ENCODE measurements around the gene SRPK3. TPM values are rescaled to one million over a fixed set of nuclear protein-coding genes. Genes with fewer than 3 reads are reported as not detected.

SRPK3 gene
- total RNA-seq, 2 donors from 2014 or later, result 4.9 to 9.5 TPM

- Histone ChIP-seq H3K27me3 (replicated peaks; ENCODE audit: insufficient read depth) (no peaks in the 10 kb centered on the region), H3K4me1 (ENCODE audit: control insufficient read depth in 1 of 2, low read depth in 2 of 2) (peaks cover 0 to 26% of the 10 kb centered on the region in 2 donors), H3K4me3 (no peak overlapping the region), H3K27ac (no peak overlapping the region), H3K9me3 (no peaks in the 10 kb centered on the region), H3K36me3 (peaks cover 7% of the 10 kb centered on the region)
- TF ChIP-seq CTCF (IDR thresholded peaks at IDR 0.05), result no peak
- DNase-seq (ENCODE audit: low spot score) (no peak), ATAC-seq (ENCODE audit: insufficient number of reproducible peaks, low FRiP score, low read depth) (no peak)
These were observed 3.6 kb downstream of the SRPK3 start for GRCh38 chrX:153784325-153784967.

- Histone ChIP-seq H3K4me1 (ENCODE audit: control insufficient read depth in 1 of 2, low read depth in 2 of 2) (peaks cover 0 to 13% of the 10 kb centered on the region in 2 donors), H3K9me3 (no peaks in the 10 kb centered on the region), H3K27me3 (replicated peaks; ENCODE audit: insufficient read depth) (no peaks in the 10 kb centered on the region), H3K4me3 (no peak overlapping the region), H3K27ac (no peak overlapping the region), H3K36me3 (peaks cover 10% of the 10 kb centered on the region)
- TF ChIP-seq CTCF (IDR thresholded peaks at IDR 0.05), result no peak
- ATAC-seq (ENCODE audit: insufficient number of reproducible peaks, low FRiP score, low read depth) (no peak), DNase-seq (ENCODE audit: low spot score) (no peak)
These were observed 5.8 kb downstream of the SRPK3 start for GRCh38 chrX:153786669-153787068.

- TF ChIP-seq CTCF (IDR thresholded peaks at IDR 0.05), result no peak
- DNase-seq (ENCODE audit: low spot score) (no peak), ATAC-seq (ENCODE audit: insufficient number of reproducible peaks, low FRiP score, low read depth) (no peak)
- Histone ChIP-seq H3K27ac (no peak overlapping the region), H3K36me3 (peaks cover 10% of the 10 kb centered on the region), H3K27me3 (replicated peaks; ENCODE audit: insufficient read depth) (no peaks in the 10 kb centered on the region), H3K4me3 (no peak overlapping the region), H3K4me1 (ENCODE audit: control insufficient read depth in 1 of 2, low read depth in 2 of 2) (peaks cover 4 to 22% of the 10 kb centered on the region in 2 donors), H3K9me3 (no peaks in the 10 kb centered on the region)
These were observed 8.8 kb downstream of the SRPK3 start for GRCh38 chrX:153789654-153790053.

GRCh38 chrX:153791104-153791852, 10.4 kb downstream of the SRPK3 start:
- no peaks in the 10 kb centered on the region for H3K27me3 ChIP-seq (replicated peaks; ENCODE audit: insufficient read depth)
- H3K4me1 ChIP-seq (ENCODE audit: control insufficient read depth in 1 of 2, low read depth in 2 of 2), result peaks cover 8 to 33% of the 10 kb centered on the region in 2 donors
- ATAC-seq (ENCODE audit: insufficient number of reproducible peaks, low FRiP score, low read depth) (no peak), DNase-seq (ENCODE audit: low spot score) (no peak)
- TF ChIP-seq CTCF (IDR thresholded peaks at IDR 0.05), result no peak
- no peak overlapping the region for H3K4me3 ChIP-seq
- no peaks in the 10 kb centered on the region for H3K9me3 ChIP-seq
- H3K27ac ChIP-seq, result no peak overlapping the region
- peaks cover 5% of the 10 kb centered on the region for H3K36me3 ChIP-seq

GRCh38 chrX:153792368-153792767, 11.5 kb downstream of the SRPK3 start:
- Histone ChIP-seq H3K27ac (no peak overlapping the region), H3K4me1 (ENCODE audit: control insufficient read depth in 1 of 2, low read depth in 2 of 2) (peaks cover 8 to 35% of the 10 kb centered on the region in 2 donors), H3K9me3 (no peaks in the 10 kb centered on the region), H3K27me3 (replicated peaks; ENCODE audit: insufficient read depth) (no peaks in the 10 kb centered on the region), H3K4me3 (no peak overlapping the region), H3K36me3 (peaks cover 5% of the 10 kb centered on the region)
- DNase-seq (ENCODE audit: low spot score) (no peak), ATAC-seq (ENCODE audit: insufficient number of reproducible peaks, low FRiP score, low read depth) (no peak)
- TF ChIP-seq CTCF (IDR thresholded peaks at IDR 0.05), result no peak

Measured in thoracic aorta (tissue), 2 donors.